H9 (cell line): ENCODE data around the gene LMBR1. TPM values are rescaled to one million over a fixed set of nuclear protein-coding genes. Genes with fewer than 3 reads are reported as not detected.

Source experiments
- DNase-seq: peaks from one replicate; pipeline ENCODE4 v3.0.0-alpha.2; 2017
- H2AFZ ChIP-seq: one replicate; pipeline ENCODE4 v1.6.1; 2013; ENCODE audit warnings: mild to moderate bottlenecking, low read length, control low read depth, moderate library complexity
- H2AK5ac ChIP-seq: 2 replicates; pipeline ENCODE4 v1.6.1; 2013; ENCODE audit warnings: low read length, control low read depth, mixed read lengths; ENCODE audit not compliant: insufficient read length
- H2BK120ac ChIP-seq: one replicate; pipeline ENCODE4 v1.6.1; 2013; ENCODE audit warnings: low read depth, mild to moderate bottlenecking, low read length, control low read depth, inconsistent platforms; ENCODE audit not compliant: poor library complexity, severe bottlenecking
- H2BK12ac ChIP-seq: 2 replicates; pipeline ENCODE4 v1.6.1; 2013; ENCODE audit warnings: low read length, control low read depth, mixed read lengths, low read depth; ENCODE audit not compliant: insufficient read length
- H2BK15ac ChIP-seq: 2 replicates; pipeline ENCODE4 v1.6.1; 2013; ENCODE audit warnings: low read depth, low read length, control low read depth
- H2BK20ac ChIP-seq: one replicate; pipeline ENCODE4 v1.6.1; 2013; ENCODE audit warnings: low read depth, mild to moderate bottlenecking, low read length, control low read depth, inconsistent platforms; ENCODE audit not compliant: poor library complexity, severe bottlenecking
- H2BK5ac ChIP-seq: 2 replicates; pipeline ENCODE4 v1.6.1; 2013; ENCODE audit warnings: low read length, control low read depth, mixed read lengths; ENCODE audit not compliant: insufficient read length
- H3K14ac ChIP-seq: 2 replicates; pipeline ENCODE4 v1.6.1; 2013; ENCODE audit warnings: low read length, control low read depth; ENCODE audit not compliant: insufficient read depth
- H3K18ac ChIP-seq: 2 replicates; pipeline ENCODE4 v1.6.1; 2013; ENCODE audit warnings: low read depth, mild to moderate bottlenecking, mixed read lengths, low read length, control low read depth; ENCODE audit not compliant: insufficient read length
- H3K23ac ChIP-seq: 2 replicates; pipeline ENCODE4 v1.6.1; 2013; ENCODE audit warnings: low read length, control low read depth, mixed read lengths, low read depth; ENCODE audit not compliant: insufficient read length
- H3K23me2 ChIP-seq: 2 replicates; pipeline ENCODE4 v1.6.1; 2013; ENCODE audit warnings: low read depth, mild to moderate bottlenecking, mixed read lengths, low read length, control low read depth; ENCODE audit not compliant: insufficient read length, poor library complexity, severe bottlenecking
- H3K27ac ChIP-seq: 2 replicates; pipeline ENCODE4 v1.5.1; 2013; ENCODE audit warnings: low read length, control low read depth, mixed read lengths, low read depth; ENCODE audit not compliant: insufficient read length
- H3K27me3 ChIP-seq: 2 replicates; pipeline ENCODE4 v1.6.1; 2013; ENCODE audit warnings: low read length, control low read depth, inconsistent platforms; ENCODE audit not compliant: insufficient read depth
- H3K4ac ChIP-seq: 2 replicates; pipeline ENCODE4 v1.6.1; 2013; ENCODE audit warnings: low read depth, mild to moderate bottlenecking, control low read depth, inconsistent platforms, low read length, moderate library complexity
- H3K4me1 ChIP-seq: 2 replicates; pipeline ENCODE4 v1.6.1; 2013; ENCODE audit warnings: low read length, control low read depth, inconsistent platforms; ENCODE audit not compliant: insufficient read depth
- H3K4me2 ChIP-seq: 2 replicates; pipeline ENCODE4 v1.6.1; 2013; ENCODE audit warnings: low read length, control low read depth, mixed read lengths; ENCODE audit not compliant: insufficient read length, insufficient read depth
- H3K56ac ChIP-seq: 2 replicates; pipeline ENCODE4 v1.6.1; 2013; ENCODE audit warnings: low read depth, mild to moderate bottlenecking, mixed read lengths, low read length, control low read depth; ENCODE audit not compliant: insufficient read length
- H3K79me1 ChIP-seq: 2 replicates; pipeline ENCODE4 v1.6.1; 2013; ENCODE audit warnings: low read depth, mild to moderate bottlenecking, moderate library complexity, low read length, control low read depth, inconsistent platforms; ENCODE audit not compliant: insufficient read depth, poor library complexity, severe bottlenecking
- H3K79me2 ChIP-seq: 2 replicates; pipeline ENCODE4 v1.6.1; 2013; ENCODE audit warnings: low read length, control low read depth, inconsistent platforms; ENCODE audit not compliant: insufficient read depth
- H3K9ac ChIP-seq: 2 replicates; pipeline ENCODE4 v1.6.1; 2013; ENCODE audit warnings: low read length, control low read depth, mixed read lengths; ENCODE audit not compliant: insufficient read length; ENCODE audit errors: extremely low read depth
- H3K9me3 ChIP-seq: one replicate; pipeline ENCODE4 v1.6.1; 2013; ENCODE audit warnings: low read depth, low read length, inconsistent platforms; ENCODE audit not compliant: control insufficient read depth
- H3T11ph ChIP-seq: one replicate; pipeline ENCODE4 v1.6.1; 2013; ENCODE audit warnings: mild to moderate bottlenecking, low read length, control low read depth, inconsistent platforms
- H4K20me1 ChIP-seq: one replicate; pipeline ENCODE4 v1.6.1; 2013; ENCODE audit not compliant: control insufficient read depth, insufficient read length, insufficient read depth
- H4K5ac ChIP-seq: 2 replicates; pipeline ENCODE4 v1.6.1; 2013; ENCODE audit warnings: low read depth, mild to moderate bottlenecking, mixed read lengths, low read length, control low read depth; ENCODE audit not compliant: insufficient read length
- H4K8ac ChIP-seq: replicated peaks from 2 replicates; pipeline ENCODE4 v1.6.1; 2013; ENCODE audit warnings: low read length, control low read depth, mixed read lengths, low read depth; ENCODE audit not compliant: insufficient read length
- H4K91ac ChIP-seq: 2 replicates; pipeline ENCODE4 v1.6.1; 2013; ENCODE audit warnings: low read depth, mild to moderate bottlenecking, moderate library complexity, mixed read lengths, low read length, control low read depth; ENCODE audit not compliant: insufficient read length
- H3K27ac Mint-ChIP-seq, 3 experiments: 2 replicates in 2 of 3; 3 replicates in 1 of 3; pipeline ENCODE4 v1.8.0; 2020 to 2021; ENCODE audit warnings: mixed read lengths in 3 of 3, mild to moderate bottlenecking in 1 of 3, moderate library complexity in 1 of 3
- H3K27me3 Mint-ChIP-seq: 2 replicates; pipeline ENCODE4 v1.8.0; 2021; ENCODE audit warnings: low read depth, mild to moderate bottlenecking, moderate library complexity, mixed read lengths
- H3K36me3 Mint-ChIP-seq, 3 experiments: 2 replicates in 2 of 3; 3 replicates in 1 of 3; pipeline ENCODE4 v1.8.0; 2020 to 2021; ENCODE audit warnings: low read depth in 3 of 3, mixed read lengths in 3 of 3; ENCODE audit not compliant: insufficient read depth in 1 of 3
- H3K4me1 Mint-ChIP-seq, 2 experiments: 2 replicates each; pipeline ENCODE4 v1.8.0; 2020; ENCODE audit warnings: mixed read lengths in 2 of 2
- H3K4me3 Mint-ChIP-seq, 2 experiments: 2 replicates in 1 of 2; 3 replicates in 1 of 2; pipeline ENCODE4 v1.8.0; 2020 to 2021; ENCODE audit warnings: mild to moderate bottlenecking in 2 of 2, mixed read lengths in 2 of 2, moderate library complexity in 1 of 2
- H3K9me3 Mint-ChIP-seq, 2 experiments: 2 replicates in 1 of 2; 3 replicates in 1 of 2; pipeline ENCODE4 v1.8.0; 2020; ENCODE audit warnings: mild to moderate bottlenecking in 2 of 2, mixed read lengths in 2 of 2, moderate library complexity in 1 of 2
- WGBS: extraction: QIAGEN DNeasy Blood & Tissue Kit; methylation state at CpG from one replicate; pipeline ENCODE4 v1.1.7; 2013; ENCODE audit warnings: missing lambda C conversion rate, low lambda C conversion rate, mixed read lengths; ENCODE audit not compliant: insufficient read length; ENCODE audit errors: extremely low coverage; 5-methylcytosine and 5-hydroxymethylcytosine counted together
- total RNA-seq: library from RNA; stranded (reverse); gene quantifications from 2 replicates; pipeline ENCODE4 v1.2.1, GENCODE V29; 2021
- TF ChIP-seq, protein P1 (sequence below): fragments of 200-600 bp; sonication (generic); conservative IDR thresholded peaks from 3 replicates; pipeline ENCODE4 v1.8.0; 2021; ENCODE audit warnings: antibody characterized with exemption, mild to moderate bottlenecking

Gene LMBR1
- total RNA-seq, 1 experiment from 2014 or later = 62.3 TPM

DNA sequence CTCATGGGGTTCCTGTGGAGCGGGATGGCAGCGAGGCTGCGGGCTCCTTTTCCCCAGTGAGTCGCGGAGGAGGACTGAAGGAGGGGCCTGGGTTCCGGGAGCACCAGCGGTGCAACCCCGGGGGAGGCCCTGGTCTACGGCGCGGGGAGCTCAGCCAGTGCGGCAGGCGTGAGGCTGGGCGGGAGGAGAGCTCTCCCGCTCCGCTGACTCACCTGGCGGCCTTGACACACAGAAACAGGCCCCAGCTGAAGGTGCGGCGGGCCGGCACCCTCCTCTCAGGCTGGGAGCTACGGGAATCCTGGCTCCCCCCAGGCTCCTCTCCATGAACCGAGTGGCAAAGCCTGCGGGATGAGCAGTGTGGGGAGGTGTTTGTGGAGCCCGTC, 49.7 kb upstream of the LMBR1 start:
- peak overlapping the region in 1 of 3 experiments; percentile 67; a peak in 2 of 7 replicates for H3K27ac Mint-ChIP-seq
- H3K4me1 Mint-ChIP-seq = peaks cover 4 to 17% of the 10 kb centered on the region in 2 experiments; a peak in 3 of 4 replicates

More for the DNA sequence above, 49.7 kb upstream of the LMBR1 start:
- Histone ChIP-seq H3K4me1 (no peaks in the 10 kb centered on the region; the same call in 1 of the 2 replicates), H4K5ac (no peak overlapping the region), H3K79me1 (no peaks in the 10 kb centered on the region), H3K9me3 (peaks cover 5% of the 10 kb centered on the region), H3K56ac (no peak overlapping the region), H4K20me1 (no peaks in the 10 kb centered on the region), H3K9ac (no peak overlapping the region), H3K14ac (no peak overlapping the region), H3K27ac (no peak overlapping the region), H2BK120ac (no peak overlapping the region), H3T11ph (no peak overlapping the region), H3K4ac (no peak overlapping the region), H2AFZ (no peak overlapping the region), H4K8ac (no peak overlapping the region), H3K4me2 (no peak overlapping the region), H2BK20ac (no peak overlapping the region), H3K18ac (no peak overlapping the region), H2BK12ac (no peak overlapping the region), H2BK15ac (no peak overlapping the region), H4K91ac (no peak overlapping the region), H3K27me3 (no peaks in the 10 kb centered on the region), H2BK5ac (no peak overlapping the region), H3K23ac (no peak overlapping the region), H3K23me2 (peaks cover 4% of the 10 kb centered on the region), H2AK5ac (no peak overlapping the region), H3K79me2 (no peaks in the 10 kb centered on the region)
- no CpG with 5 or more reads among the region's 24 CpGs for WGBS
- peaks cover 14 to 16% of the 10 kb centered on the region in 2 experiments for H3K9me3 Mint-ChIP-seq
- peaks cover 42% of the 10 kb centered on the region for H3K27me3 Mint-ChIP-seq
- no peak overlapping the region for H3K4me3 Mint-ChIP-seq
- H3K36me3 Mint-ChIP-seq = peaks cover 6 to 15% (median 10%) of the 10 kb centered on the region in 3 experiments; a peak in 6 of 7 replicates
- peak; percentile 69 for DNase-seq
- TF ChIP-seq, protein P1, sequence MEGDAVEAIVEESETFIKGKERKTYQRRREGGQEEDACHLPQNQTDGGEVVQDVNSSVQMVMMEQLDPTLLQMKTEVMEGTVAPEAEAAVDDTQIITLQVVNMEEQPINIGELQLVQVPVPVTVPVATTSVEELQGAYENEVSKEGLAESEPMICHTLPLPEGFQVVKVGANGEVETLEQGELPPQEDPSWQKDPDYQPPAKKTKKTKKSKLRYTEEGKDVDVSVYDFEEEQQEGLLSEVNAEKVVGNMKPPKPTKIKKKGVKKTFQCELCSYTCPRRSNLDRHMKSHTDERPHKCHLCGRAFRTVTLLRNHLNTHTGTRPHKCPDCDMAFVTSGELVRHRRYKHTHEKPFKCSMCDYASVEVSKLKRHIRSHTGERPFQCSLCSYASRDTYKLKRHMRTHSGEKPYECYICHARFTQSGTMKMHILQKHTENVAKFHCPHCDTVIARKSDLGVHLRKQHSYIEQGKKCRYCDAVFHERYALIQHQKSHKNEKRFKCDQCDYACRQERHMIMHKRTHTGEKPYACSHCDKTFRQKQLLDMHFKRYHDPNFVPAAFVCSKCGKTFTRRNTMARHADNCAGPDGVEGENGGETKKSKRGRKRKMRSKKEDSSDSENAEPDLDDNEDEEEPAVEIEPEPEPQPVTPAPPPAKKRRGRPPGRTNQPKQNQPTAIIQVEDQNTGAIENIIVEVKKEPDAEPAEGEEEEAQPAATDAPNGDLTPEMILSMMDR = no peak
